ENCODE data around the gene CABP7. TPM values are rescaled to one million over a fixed set of nuclear protein-coding genes. Genes with fewer than 3 reads are reported as not detected.

CABP7 gene
- total and polyA plus RNA-seq, 3 donors from 2014 or later, result 0.79 to 1.6 (median 1.6) TPM

- 76 to 87% methylated on average over 5 to 13 of the region's 13 CpGs for WGBS, 2 donors
- Histone ChIP-seq H3K27me3 (peaks cover 4% of the 10 kb centered on the region), H3K4me1 (no peaks in the 10 kb centered on the region), H3K4me3 (no peak overlapping the region), H3K27ac (no peak overlapping the region), H3K9me3 (no peaks in the 10 kb centered on the region), H3K36me3 (ENCODE audit: low read depth, missing control alignments) (no peaks in the 10 kb centered on the region)
- no peak for TF ChIP-seq POLR2A (IDR thresholded peaks at IDR 0.05)
- no peak for TF ChIP-seq CTCF (IDR thresholded peaks at IDR 0.05)
- intact Hi-C loops (cut with DNase I; ENCODE audit: low total_unique reads), result no loop called here
- no peak for DNase-seq
Observed at GRCh38 chr22:29715240-29715639, 4.6 kb upstream of the CABP7 start.

DNA sequence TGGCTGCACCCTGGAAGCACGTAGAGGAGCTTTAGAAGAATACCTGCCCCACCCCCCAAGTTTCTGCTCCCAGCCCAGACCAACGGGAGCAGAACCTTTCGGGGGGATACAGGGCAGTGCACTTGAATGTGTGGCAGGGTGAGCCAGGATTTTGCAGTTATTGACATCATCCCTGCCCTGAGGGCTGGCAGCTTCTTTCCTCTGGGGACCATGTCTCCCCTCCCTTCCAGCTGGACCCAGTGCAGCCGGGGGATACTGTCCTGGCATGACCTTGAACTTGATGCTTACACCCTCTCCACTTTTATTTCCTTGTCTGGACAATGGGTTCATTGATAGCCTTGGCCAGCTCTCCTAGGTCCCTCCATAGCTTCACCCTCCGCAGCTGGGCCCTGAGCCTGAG, 4.1 kb upstream of the CABP7 start:
- no peaks in the 10 kb centered on the region for H3K4me1 ChIP-seq
- TF ChIP-seq POLR2A (IDR thresholded peaks at IDR 0.05) (no peak), CTCF (IDR thresholded peaks at IDR 0.05) (no peak)
- WGBS, 2 donors, result 62 to 66% methylated on average over 4 to 5 of the region's 5 CpGs
- no peak overlapping the region for H3K4me3 ChIP-seq
- H3K9me3 ChIP-seq, result no peaks in the 10 kb centered on the region
- H3K36me3 ChIP-seq (ENCODE audit: low read depth, missing control alignments), result no peaks in the 10 kb centered on the region
- H3K27ac ChIP-seq, result no peak overlapping the region
- no peak for DNase-seq
- intact Hi-C loops (cut with DNase I; ENCODE audit: low total_unique reads), result no loop called here
- peaks cover 4% of the 10 kb centered on the region for H3K27me3 ChIP-seq

DNA sequence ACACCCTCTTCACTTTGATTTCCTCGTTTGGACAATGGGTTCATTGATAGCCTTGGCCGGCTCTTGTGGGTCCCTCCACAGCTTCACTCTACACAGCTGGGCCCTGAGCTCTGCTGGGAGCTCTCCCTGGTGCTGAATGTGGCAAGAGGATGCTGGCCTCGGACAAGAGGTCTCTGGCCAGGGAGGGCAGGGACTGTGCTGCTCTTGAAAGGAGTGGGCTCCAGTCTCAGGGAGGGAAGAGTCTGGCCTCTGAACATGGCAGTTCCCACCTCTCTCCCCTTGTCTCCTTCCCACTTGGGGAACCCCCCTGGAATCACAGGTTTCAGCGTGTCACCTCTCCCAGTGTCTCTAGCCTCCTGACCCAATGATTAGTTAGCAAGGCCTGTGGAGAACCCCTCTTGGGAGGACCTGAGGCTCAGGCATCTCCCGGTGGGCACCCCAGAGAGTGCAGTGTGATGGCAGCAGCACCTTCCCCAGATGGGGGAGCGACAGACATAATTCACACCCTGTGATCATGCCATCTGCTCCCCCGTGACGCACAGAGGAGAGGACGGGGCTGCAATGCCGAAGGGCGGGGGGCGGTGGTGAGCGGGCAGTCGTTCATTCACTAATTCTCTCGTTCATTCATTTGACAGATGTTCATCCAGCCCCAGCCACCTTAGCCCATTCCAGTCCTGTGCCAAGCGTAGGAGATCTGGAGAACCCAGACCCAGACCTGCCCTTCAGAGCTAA, 2.8 kb upstream of the CABP7 start:
- WGBS, 2 donors, result 72 to 85% methylated on average over 13 to 16 of the region's 16 CpGs
- Histone ChIP-seq H3K27me3 (peaks cover 4% of the 10 kb centered on the region), H3K4me1 (no peaks in the 10 kb centered on the region), H3K4me3 (no peak overlapping the region), H3K36me3 (ENCODE audit: low read depth, missing control alignments) (no peaks in the 10 kb centered on the region), H3K27ac (no peak overlapping the region), H3K9me3 (no peaks in the 10 kb centered on the region)
- peak; percentile 76 for DNase-seq
- TF ChIP-seq CTCF (IDR thresholded peaks at IDR 0.05) (no peak), POLR2A (IDR thresholded peaks at IDR 0.05) (no peak)
- intact Hi-C loops (cut with DNase I; ENCODE audit: low total_unique reads), result no loop called here

GRCh38 chr22:29717789-29718188, 2.0 kb upstream of the CABP7 start:
- DNase-seq, result no peak
- intact Hi-C loops (cut with DNase I; ENCODE audit: low total_unique reads), result no loop called here
- H3K4me3 ChIP-seq, result no peak overlapping the region
- H3K27ac ChIP-seq, result no peak overlapping the region
- H3K9me3 ChIP-seq, result no peaks in the 10 kb centered on the region
- H3K27me3 ChIP-seq, result peaks cover 4% of the 10 kb centered on the region
- H3K4me1 ChIP-seq, result no peaks in the 10 kb centered on the region
- no peaks in the 10 kb centered on the region for H3K36me3 ChIP-seq (ENCODE audit: low read depth, missing control alignments)
- TF ChIP-seq POLR2A (IDR thresholded peaks at IDR 0.05), result no peak
- no peak for TF ChIP-seq CTCF (IDR thresholded peaks at IDR 0.05)
- 95% methylated on average over 11 of the region's 11 CpGs for WGBS, 2 donors
